Measurements from ENCODE around the gene MEX3A.
A peak's percentile ranks its signal among the peaks of the same experiment; 100 is the strongest.
"Not testable (repeated sequence)": the region's sequence is repeated elsewhere in the genome, so short reads cannot be mapped to it uniquely, and the experiment has no call there.

MEX3A gene

DNA sequence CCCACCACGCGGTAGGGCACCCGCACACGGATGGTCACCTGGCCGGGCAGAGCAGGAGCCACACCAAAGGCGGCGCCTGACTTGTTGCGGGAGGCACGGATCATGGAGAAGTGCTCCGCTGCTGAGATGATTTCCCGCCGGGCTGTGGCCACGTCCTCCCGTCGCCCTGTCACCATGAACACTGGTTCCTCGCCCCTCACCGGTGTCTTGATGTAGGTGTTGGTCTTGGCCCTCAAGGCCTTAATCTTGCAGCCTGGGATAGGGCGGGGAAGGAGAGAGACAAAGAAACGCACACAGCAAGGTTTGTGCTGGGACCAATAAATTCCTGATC is 4.9 kb downstream of the MEX3A start:
- DNase-seq: no peak

DNA sequence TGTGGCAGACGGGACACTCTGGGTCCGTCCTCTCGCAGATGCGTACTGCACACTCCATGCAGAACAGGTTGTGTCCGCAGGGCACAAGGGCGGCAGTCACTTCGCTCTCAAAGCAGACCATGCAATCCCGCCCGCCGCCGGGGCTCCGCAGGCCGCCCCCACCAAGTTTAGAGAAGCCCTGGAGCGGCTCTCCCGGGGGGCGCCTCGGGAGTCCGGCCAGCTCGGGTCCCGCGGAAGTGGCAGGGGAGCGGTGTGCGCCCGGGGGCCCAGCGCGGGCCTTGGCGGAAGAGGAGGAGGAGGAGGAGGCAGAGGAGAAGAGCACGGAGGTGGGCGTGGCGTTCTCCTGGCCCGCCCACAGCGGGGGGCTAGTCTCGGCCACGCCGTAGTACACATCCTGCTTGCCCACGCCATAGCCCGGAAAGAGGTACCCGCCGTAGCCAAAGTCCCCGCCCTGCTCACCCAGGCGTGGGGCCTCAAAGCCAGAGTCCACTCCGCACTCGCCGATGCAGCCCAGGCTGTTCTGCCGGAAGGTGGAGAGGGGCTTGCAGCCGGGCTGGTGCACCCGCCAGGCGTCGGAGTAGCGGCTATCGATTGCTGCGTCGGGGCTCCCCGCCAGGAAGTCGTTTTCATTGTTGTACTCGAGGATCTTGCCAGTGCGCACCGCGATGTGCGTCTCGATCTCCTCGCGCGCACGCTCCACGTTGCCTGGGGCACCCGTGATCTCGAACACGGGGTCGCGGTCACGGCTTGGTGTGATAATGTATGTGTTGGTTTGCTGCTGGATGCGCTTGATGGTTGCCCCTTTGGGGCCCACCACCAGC is 5.4 kb downstream of the MEX3A start:
- no peak for DNase-seq

DNA sequence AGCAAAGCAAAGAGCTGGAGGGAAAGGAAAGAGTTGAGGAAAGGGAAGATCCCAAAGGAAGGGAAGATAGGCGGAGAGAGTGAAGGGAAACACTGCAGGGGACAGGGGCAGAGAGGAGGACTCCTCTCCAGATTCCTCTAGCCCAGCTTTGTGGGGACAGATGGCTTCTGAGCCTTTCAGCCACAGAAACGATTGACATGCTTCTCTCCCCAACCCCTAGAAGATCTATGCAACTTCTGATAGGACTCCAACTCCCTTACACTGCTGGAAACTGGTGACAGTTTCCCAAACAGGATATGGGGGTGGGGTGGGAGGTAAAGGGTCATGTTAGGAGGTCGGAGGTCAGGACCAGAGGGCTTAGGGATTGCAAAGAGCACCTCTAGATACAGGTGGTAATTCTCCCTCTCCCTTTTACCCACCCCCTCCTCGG is 6.5 kb downstream of the MEX3A start:
- no peak for DNase-seq

DNA sequence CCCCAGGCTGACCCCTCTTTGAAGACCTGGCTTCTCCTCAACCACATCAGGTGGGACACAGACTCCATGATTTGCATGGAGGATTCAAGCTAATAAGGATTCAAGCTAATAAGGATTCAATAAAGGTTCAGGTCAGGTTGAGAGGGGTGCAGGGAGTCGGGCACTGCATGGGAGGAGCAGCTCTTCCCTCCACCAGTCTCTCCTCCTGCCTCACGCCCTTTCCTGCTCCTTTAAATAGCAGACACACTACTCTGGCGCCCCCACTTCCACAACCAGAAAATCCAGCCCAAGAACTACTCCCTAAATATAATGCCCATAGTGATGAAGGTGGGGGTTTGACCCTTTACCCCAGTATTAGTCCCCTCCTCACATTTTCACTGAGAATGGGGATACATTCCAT is 7.1 kb downstream of the MEX3A start:
- no peak for DNase-seq

DNA sequence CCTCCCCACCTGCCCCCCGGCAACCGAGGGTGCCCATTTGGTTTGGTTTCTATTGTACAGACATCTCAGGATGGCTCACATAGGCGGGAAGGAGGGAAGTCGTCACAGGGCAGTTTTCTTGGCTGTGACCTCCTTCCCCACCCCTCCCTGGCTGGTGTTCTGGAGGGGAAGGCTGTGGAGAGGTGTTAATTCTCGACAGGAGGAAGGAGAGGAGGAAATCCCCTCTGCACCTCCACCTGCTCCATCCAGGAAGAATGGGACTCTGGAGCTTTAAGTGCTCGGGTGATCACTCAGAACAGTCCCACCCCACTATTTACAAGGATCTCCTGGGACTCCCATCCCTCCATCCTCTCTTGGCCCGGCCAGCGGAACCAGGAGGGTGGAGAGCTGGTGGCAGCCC is 7.6 kb downstream of the MEX3A start:
- no peak for DNase-seq

DNA sequence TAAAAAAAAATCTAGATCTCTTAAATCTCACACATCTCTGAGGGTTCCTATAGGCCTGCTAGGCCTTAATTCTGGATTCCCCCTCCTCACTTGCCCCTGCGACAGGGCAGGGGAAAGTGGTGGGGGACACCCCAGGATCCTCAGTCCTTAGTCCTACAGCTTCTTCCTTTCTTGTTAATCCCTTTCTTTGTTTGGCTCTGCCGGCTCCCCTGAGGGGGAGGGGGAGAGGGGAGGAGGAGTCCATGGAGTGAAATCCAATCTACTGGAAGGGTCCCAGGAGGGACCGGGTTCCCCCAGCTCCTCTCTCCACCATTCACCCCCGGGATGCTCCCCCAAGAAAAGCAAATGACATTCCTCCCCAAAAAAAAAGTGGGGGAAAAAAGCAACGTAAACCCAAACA is 8.5 kb downstream of the MEX3A start:
- DNase-seq: no peak

DNA sequence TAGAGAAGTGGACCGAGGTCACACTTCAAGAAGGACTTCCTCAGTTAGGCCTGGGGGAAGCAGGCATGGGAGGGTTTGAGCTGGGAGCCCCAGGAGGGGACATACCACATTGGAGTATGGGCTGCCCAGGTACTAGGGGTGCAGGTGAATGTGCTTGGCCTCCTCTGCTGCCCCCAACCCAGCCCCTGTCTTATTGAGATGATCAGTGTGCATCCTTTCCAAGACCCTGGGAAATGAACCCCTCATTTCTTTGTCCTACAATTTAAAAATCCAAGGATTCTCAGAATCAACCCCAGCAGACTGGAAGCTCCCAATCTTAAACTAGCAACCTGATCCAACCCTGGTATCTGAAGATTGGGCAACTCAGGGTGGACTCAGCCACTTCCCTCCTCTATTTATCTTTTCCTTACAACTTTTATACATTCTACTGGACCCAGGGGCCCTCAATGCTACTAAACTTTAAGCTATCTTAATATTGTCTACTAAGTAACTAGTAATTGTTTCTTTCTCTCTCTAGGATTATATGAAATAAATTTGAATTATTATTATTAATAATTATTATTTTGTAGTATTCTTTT is 9.1 kb downstream of the MEX3A start:
- no peak for DNase-seq

DNA sequence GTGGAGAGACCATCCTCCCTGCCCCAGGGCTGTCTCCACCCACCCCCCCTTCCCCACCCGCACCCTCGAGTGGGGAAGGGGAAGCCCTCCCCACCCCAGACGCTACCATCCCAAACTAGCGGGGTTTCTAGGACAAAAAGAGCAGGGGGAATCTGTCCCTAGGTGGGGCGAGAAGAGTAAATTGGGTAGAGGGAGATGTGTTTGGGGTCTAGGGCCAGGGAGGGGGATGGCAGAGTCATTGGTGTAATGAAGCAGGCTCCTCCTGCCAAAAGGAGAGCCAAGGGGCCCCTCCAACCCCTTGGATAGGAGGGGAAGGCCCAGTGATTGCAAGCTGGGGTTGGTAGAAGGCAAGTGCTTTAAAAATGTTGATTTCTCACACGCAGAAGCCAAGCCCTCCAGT is 10.0 kb downstream of the MEX3A start:
- DNase-seq: no peak

DNA sequence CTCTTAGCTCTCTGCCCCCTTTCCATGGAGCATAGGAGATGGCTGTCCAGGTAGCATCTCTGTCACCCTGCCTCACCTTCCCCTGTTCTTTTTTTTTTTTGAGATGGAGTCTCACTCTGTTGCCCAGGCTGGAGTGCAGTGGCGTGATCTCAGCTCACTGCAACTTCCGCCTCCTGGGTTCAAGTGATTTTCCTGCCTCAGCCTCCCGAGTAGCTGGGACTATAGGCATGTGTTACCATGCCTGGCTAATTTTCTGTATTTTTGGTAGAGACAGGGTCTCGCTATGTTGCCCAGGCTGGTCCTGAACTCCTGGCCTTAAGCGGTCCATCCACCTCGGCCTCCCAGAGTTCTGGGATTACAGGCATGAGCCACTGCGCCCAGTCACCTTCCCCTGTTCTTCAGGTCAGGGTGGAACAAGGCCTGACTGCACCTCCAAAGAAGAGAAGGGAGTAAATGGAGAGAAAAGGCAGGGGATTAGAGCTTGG is 10.9 kb downstream of the MEX3A start:
- not testable (repeated sequence) for DNase-seq

DNA sequence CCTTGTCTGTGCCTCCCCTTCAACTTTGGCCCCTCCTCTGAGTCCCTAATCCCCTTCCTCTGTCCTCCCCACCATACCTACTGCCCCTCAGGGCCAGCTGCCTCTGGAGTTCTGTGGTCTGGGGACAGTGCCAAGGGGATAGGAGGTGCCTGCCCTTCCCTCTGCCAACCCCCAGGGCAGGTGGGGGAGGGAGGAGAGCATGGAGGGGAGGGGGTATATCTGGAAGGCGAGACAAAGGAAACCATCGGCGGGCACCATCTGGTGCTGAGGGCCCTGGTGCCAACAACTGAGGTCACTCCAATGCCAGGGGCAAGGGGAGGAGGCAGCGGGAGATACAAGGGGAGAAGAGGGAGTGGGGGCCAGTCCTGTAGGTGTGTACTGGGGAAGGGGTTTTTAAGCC is 11.7 kb downstream of the MEX3A start:
- DNase-seq: no peak

DNA sequence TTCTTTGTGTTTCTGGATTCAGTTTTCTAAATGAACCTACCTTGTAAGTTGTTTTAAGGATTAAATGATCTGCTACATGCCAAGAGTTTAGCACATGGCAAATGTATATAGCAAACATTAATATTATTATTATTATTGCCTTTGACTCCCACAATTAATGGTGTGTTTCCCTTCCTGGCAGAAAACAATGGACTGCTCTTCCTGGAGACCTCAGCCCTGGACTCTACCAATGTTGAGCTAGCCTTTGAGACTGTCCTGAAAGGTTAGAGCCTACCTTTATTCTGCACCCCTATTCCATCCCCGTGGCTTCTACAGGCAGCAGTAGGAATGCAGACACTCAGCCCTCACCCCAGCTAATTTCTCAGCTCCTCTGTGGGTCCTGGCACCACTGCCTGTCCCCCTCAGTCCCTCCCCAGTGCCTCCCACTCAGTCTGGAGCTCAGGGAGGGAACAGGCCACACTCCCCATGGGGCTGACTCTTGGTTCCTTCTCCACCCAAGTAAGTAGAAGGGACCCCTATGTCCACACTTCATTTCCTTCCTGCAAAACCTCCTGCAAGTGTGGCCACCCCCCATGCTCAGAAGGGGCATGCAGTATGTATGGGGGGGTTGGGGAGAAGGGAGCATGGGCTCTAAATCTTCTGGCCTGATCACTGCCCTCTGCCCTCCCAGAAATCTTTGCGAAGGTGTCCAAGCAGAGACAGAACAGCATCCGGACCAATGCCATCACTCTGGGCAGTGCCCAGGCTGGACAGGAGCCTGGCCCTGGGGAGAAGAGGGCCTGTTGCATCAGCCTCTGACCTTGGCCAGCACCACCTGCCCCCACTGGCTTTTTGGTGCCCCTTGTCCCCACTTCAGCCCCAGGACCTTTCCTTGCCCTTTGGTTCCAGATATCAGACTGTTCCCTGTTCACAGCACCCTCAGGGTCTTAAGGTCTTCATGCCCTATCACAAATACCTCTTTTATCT is 12.5 kb downstream of the MEX3A start:
- no peak for DNase-seq

DNA sequence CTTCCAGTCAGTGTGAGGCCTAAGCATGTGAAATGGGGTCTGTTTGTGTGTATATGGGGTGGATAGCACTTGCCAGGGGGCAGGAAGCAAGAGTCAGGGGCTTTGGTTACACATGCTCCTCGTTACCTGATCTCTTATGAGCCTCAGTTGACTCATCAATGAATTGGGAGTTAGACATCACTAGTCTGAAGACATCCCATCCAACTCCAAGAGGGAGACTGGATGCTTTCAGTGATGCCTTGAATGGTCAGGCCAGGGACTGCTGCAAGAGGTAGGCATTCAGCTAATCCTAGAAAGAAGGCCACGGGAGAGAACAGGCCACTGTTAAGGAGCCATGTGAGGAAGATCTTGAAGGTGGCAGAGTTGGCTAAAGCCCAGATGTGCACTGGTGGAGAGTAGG is 15.0 kb downstream of the MEX3A start:
- no peak for DNase-seq

DNA sequence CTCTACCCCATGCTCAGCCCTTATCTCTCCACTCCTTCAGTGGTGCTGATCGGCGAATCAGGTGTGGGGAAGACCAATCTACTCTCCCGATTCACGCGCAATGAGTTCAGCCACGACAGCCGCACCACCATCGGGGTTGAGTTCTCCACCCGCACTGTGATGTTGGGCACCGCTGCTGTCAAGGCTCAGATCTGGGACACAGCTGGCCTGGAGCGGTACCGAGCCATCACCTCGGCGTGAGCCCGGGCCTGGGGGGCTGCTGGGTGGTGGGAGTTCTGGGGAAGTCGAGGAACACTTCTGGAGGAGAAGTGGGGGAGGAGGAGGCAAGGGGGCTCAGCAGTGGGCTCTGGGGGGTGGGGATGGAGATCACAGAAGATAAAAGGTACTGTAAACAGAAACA is 16.4 kb downstream of the MEX3A start:
- DNase-seq: no peak

DNA sequence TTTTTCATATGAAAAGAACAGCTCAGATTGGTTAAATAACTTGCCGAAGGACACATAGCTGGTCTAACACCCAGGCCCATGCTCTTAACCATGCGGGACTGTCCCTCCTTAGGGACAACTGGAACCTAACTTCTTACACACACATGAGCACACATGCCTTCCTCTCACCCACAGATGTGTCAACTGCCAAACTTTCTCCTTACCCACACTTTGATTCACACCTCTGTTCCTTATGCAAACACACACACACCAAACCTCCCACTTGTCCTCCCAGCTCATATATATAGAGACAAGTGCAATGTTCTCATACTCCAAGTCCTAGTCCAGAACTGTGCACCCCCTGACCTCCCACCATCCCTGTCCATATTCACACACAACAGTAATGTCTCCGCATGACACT is 17.1 kb downstream of the MEX3A start:
- no peak for DNase-seq

DNA sequence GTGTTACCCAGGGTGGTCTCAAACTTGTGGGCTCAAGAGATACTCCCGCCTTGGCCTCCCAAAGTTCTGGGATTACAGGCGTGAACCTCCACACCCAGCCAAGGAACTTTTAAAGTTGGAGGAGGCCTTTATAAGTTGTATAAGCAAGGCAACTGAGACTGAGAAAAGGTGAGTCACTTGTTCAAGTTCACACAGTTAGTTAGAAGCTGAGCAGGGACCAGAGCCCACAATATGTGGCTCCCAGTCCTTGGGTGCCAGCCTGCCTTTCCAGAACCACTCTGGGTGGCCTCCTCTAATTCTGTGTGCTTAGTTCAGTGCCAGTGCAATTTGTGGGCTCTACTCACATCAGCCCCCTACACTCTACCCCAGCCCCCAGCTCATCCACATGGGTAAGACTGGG is 17.6 kb downstream of the MEX3A start:
- no peak for DNase-seq

DNA sequence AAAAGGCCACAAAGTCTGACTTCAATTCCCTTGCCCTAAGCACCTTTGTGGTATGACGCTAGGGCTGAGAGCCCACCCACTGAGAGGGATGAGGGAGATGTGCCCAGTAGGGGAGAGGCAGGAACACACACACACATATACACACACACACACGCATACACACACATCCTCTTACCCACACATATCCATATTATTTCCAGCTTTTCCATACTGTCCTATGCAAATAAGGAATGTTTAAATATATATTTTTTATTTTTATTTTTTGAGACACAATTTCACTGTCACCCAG is 18.3 kb downstream of the MEX3A start:
- DNase-seq: no peak

DNA sequence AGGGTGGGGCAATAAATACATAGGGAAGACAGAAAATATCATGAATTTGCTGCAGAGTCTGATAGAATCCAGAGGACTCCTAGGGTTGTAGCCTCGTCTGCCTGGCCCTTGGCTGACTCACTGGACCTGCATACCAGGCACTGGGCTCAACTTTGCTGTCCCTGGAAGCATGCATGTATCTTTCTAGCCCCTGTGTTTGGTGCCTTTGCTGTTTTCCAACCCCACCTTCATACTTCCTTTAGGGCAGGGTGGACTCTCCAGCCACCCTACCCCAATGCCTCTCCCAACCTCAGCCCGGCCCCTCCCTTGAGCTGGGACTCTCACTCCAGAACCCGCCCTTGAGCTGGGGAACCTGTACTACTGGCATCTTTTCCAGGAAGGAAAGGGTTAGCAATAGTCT is 20.1 kb downstream of the MEX3A start:
- no peak for DNase-seq

DNA sequence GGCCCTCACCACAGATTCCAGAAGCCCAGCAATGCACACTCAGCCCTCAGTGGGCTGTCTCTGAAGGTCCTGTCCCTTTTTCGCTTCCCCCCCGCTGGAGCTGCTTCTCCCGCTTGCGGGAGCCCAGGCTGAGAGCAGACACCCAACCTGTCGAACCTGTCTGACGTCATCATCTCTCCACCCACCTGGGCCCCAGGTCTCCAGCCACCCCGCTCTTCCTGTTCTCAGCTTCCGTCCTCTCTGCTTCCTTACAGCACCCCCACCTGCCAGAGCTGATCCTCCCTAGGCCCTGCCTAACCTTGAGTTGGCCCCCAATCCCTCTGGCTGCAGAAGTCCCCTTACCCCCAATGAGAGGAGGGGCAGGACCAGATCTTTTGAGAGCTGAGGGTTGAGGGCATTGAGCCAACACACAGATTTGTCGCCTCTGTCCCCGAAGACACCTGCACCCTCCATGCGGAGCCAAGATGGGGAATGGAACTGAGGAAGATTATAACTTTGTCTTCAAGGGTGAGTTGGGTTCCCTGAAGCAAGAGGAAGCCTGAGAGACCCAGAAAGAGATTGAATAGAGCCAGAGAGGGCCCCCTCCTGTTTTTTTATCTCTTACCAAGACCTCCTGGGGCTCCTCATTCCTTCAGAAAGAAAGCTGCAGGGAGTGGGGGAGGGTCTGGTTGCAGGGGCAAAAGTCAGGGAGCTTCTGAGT is 21.2 kb downstream of the MEX3A start, which contains the start of gene RAB25:
TSS of gene RAB25 (plus strand) at position 224 of the 700 bp plus-strand sequence. CDS start at position 465, 241 bp downstream.
- no peak for DNase-seq

DNA sequence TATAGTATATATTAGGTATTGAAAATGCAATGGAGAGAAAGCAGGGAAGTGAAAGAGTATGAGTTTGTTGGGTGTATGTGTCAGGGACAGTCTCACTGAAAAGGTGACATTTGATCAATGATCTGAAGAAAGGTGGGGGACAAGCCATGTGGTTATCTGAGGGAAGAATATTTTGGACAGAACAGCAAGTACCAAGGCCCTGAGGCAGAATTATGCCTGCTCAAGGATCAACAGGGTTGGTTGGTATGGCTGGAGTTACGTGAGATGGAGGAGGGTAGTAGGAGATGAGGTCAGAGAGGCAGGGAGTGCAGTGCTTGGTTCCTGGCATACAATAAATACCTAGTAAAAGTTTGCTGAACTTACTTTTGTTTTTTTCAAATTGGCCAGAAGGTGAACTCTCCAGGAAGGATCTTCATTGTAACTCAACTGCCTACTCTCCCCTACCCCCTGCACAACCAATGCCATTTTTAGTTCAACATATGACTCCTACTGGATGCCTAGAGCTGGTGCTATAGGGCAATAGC is 25.9 kb downstream of the MEX3A start:
- DNase-seq: no peak

DNA sequence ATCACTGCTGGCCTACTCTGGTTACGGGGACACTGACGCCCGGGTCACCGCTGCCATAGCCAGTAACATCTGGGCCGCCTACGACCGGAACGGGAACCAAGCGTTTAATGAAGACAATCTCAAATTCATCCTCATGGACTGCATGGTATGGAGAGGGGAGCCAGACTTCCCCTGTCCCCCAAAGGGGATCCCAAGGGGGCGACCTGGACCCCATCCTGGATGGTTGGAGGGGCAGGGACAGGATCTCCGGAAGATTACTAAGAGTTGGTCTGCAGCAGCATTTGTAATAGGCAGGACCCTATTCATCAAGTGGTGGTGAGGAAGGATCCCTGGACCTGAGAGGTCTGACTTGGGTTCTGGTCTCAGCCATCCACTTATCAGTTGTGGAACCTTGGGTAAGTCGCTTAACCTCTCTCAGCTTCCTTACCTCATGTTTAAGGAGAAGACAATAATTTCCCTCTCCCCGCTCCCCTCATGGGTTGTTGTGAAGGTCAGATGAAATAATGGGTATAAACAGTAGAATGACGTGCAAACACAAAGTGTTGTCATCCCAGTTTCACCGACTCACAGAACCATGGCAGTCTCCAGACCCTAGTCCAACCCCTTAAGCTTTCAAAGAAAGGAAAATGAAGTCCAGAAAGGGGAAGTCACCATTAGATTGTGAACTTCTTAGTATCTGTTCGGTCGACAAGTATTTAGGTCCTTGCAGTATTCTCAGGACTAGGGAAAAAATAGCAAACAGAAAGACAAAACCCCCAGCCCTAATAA is 26.8 kb downstream of the MEX3A start:
- peak; percentile 25 for DNase-seq

DNA sequence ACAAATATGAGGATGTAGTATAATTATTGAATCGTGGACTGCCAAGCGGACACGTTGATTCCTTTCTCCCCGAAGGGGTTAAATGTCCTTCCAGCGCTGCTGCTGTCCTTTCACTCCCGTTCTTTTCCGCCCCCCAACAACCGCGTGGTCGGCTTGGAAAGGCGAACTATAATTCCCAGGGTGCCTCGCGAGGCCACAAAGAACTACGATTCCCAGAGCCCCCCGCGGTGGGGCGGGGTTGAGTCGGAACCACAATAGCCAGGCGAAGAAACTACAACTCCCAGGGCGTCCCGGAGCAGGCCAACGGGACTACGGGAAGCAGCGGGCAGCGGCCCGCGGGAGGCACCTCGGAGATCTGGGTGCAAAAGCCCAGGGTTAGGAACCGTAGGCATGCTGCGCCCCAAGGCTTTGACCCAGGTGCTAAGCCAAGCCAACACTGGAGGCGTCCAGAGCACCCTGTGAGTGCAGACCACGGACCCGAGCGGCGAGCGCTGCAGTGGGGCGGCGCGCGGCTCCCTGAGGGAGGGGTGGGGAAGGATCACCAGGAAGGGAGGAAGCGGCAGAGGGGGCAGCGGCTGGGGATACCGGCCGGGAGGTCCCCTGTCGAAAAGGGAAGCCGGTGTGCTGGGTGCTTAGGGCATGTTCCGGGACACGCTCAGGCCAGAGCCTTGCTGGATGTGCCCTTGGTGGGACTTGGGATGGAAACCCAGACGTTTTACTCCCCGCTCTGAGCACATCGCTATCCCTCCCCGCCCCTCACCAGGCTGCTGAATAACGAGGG is 27.6 kb downstream of the MEX3A start, which contains the start of gene LAMTOR2:
TSS of gene LAMTOR2 (plus strand) at position 283 of the 781 bp plus-strand sequence. CDS start at position 391, 108 bp downstream.
- peak; percentile 97 for DNase-seq
